ENCODE measurements around the gene OR6B1. TPM values are rescaled to one million over a fixed set of nuclear protein-coding genes. Genes with fewer than 3 reads are reported as not detected.
"Not testable (repeated sequence)": the region's sequence is repeated elsewhere in the genome, so short reads cannot be mapped to it uniquely, and the experiment has no call there.

The OR6B1 gene
- total RNA-seq, 1 experiment from 2014 or later: not detected

GRCh38 chr7:144048648-144049047 lies 48.5 kb downstream of the OR6B1 start, which contains the start of gene OR2A5:
OR2A5 (plus strand) TSS chr7:144048948; CDS start chr7:144050402, 1,454 bp downstream.
- no peaks in the 10 kb centered on the region for H3K27me3 ChIP-seq (ENCODE audit: control insufficient read depth, insufficient read depth, low read length)
- no peak within 1 kb of the TSS for H3K4me3 ChIP-seq (ENCODE audit: insufficient read depth, low read depth, low read length)
- H3K36me3 ChIP-seq (replicated peaks; ENCODE audit: control insufficient read depth, insufficient read depth, low read length): no peaks in the 10 kb centered on the region
- DNase-seq: no peak

GRCh38 chr7:144049491-144049890 lies 49.4 kb downstream of the OR6B1 start:
- DNase-seq: no peak
- no peaks in the 10 kb centered on the region for H3K36me3 ChIP-seq (replicated peaks; ENCODE audit: control insufficient read depth, insufficient read depth, low read length)
- no peaks in the 10 kb centered on the region for H3K27me3 ChIP-seq (ENCODE audit: control insufficient read depth, insufficient read depth, low read length)

GRCh38 chr7:144050093-144050492 lies 50.0 kb downstream of the OR6B1 start:
- no peak for DNase-seq
- Histone ChIP-seq H3K27me3 (ENCODE audit: control insufficient read depth, insufficient read depth, low read length) (no peaks in the 10 kb centered on the region), H3K4me3 (ENCODE audit: insufficient read depth, low read depth, low read length) (no peak overlapping the region), H3K36me3 (replicated peaks; ENCODE audit: control insufficient read depth, insufficient read depth, low read length) (no peaks in the 10 kb centered on the region)

More at GRCh38 chr7:144049491-144049890, 49.4 kb downstream of the OR6B1 start:
- H3K4me3 ChIP-seq (ENCODE audit: insufficient read depth, low read depth, low read length): no peak overlapping the region

GRCh38 chr7:144050884-144051283 lies 50.8 kb downstream of the OR6B1 start:
- H3K27me3 ChIP-seq (ENCODE audit: control insufficient read depth, insufficient read depth, low read length); DNase-seq; H3K4me3 ChIP-seq (ENCODE audit: insufficient read depth, low read depth, low read length); H3K36me3 ChIP-seq (replicated peaks; ENCODE audit: control insufficient read depth, insufficient read depth, low read length): not testable (repeated sequence)

- H3K27me3 ChIP-seq (ENCODE audit: control insufficient read depth, insufficient read depth, low read length): no peaks in the 10 kb centered on the region
- no peak for DNase-seq
- H3K4me3 ChIP-seq (ENCODE audit: insufficient read depth, low read depth, low read length): no peak overlapping the region
- no peaks in the 10 kb centered on the region for H3K36me3 ChIP-seq (replicated peaks; ENCODE audit: control insufficient read depth, insufficient read depth, low read length)
These were observed 57.8 kb downstream of the OR6B1 start for GRCh38 chr7:144057954-144058353.

Other genes starting within 250 kb of the OR6B1 start
- gene CTAGE6, start 242.6 kb upstream of the OR6B1 start, total RNA-seq (2014; rRNA removed; shearing (Covaris generic)): not detected in 2 replicates
- 22.6 and 38.2 TPM in 2 replicates for gene TCAF1, start 98.1 kb upstream of the OR6B1 start, total RNA-seq (2014; rRNA removed; shearing (Covaris generic))
- not detected in 2 replicates for gene OR2F2, start 65.1 kb upstream of the OR6B1 start, total RNA-seq (2014; rRNA removed; shearing (Covaris generic))
- gene OR2F1, start 45.5 kb upstream of the OR6B1 start, total RNA-seq (2014; rRNA removed; shearing (Covaris generic)): not detected in 2 replicates
- not detected in 2 replicates for gene OR2A5, start 48.6 kb downstream of the OR6B1 start, total RNA-seq (2014; rRNA removed; shearing (Covaris generic))
- gene OR2A25, start 69.5 kb downstream of the OR6B1 start, total RNA-seq (2014; rRNA removed; shearing (Covaris generic)): not detected in 2 replicates
- gene OR2A12, start 86.0 kb downstream of the OR6B1 start, total RNA-seq (2014; rRNA removed; shearing (Covaris generic)): not detected in 2 replicates
- not detected in 2 replicates for gene OR2A2, start 109.3 kb downstream of the OR6B1 start, total RNA-seq (2014; rRNA removed; shearing (Covaris generic))
- not detected in 2 replicates for gene OR2A14, start 122.9 kb downstream of the OR6B1 start, total RNA-seq (2014; rRNA removed; shearing (Covaris generic))
- gene CTAGE4, start 183.1 kb downstream of the OR6B1 start, total RNA-seq (2014; rRNA removed; shearing (Covaris generic)): 4.9 and 7.5 TPM in 2 replicates
- 1.4 and 1.6 TPM in 2 replicates for gene ARHGEF35, start 195.5 kb downstream of the OR6B1 start, total RNA-seq (2014; rRNA removed; shearing (Covaris generic))
- not detected in 2 replicates for gene OR2A42, start 239.3 kb downstream of the OR6B1 start, total RNA-seq (2014; rRNA removed; shearing (Covaris generic))

Data from H7 (cell line).